KMS-11 (cell line): ENCODE data around the gene PTGDR.

Source experiments
- H2AFZ ChIP-seq: fragments of 200-600 bp; sonication (generic); 2 replicates; pipeline ENCODE4 v1.6.1; 2016; ENCODE audit warnings: antibody characterized with exemption, mixed run types, low read depth
- H3K27ac ChIP-seq: fragments of 200-600 bp; sonication (generic); 2 replicates; pipeline ENCODE4 v1.6.1; 2016; ENCODE audit warnings: mild to moderate bottlenecking, mixed run types
- H3K27me3 ChIP-seq: fragments of 200-600 bp; sonication (generic); 2 replicates; pipeline ENCODE4 v1.6.1; 2017; ENCODE audit warnings: mild to moderate bottlenecking, low read depth, mixed run types, moderate library complexity; ENCODE audit not compliant: insufficient read depth
- H3K36me3 ChIP-seq: fragments of 200-600 bp; sonication (generic); 2 replicates; pipeline ENCODE4 v1.6.1; 2017; ENCODE audit warnings: mild to moderate bottlenecking, mixed run types; ENCODE audit not compliant: insufficient read depth
- H3K4me1 ChIP-seq: fragments of 200-600 bp; sonication (generic); 2 replicates; pipeline ENCODE4 v1.6.1; 2016; ENCODE audit warnings: mild to moderate bottlenecking, low read depth, mixed run types; ENCODE audit not compliant: poor library complexity, severe bottlenecking
- H3K4me2 ChIP-seq: fragments of 200-600 bp; sonication (generic); 2 replicates; pipeline ENCODE4 v1.7.0; 2016; ENCODE audit warnings: mild to moderate bottlenecking, mixed run types
- H3K4me3 ChIP-seq: fragments of 200-600 bp; sonication (generic); IDR thresholded peaks from 2 replicates; pipeline ENCODE4 v1.6.1; 2017; ENCODE audit warnings: low read depth, low read length, mixed read lengths; ENCODE audit not compliant: insufficient read depth
- H3K79me2 ChIP-seq: fragments of 200-600 bp; sonication (generic); 2 replicates; pipeline ENCODE4 v1.6.1; 2016; ENCODE audit warnings: low read depth, mixed run types; ENCODE audit not compliant: insufficient read depth
- H3K9ac ChIP-seq: fragments of 200-600 bp; sonication (generic); 2 replicates; pipeline ENCODE4 v1.6.1; 2016; ENCODE audit warnings: mild to moderate bottlenecking, mixed run types
- H4K20me1 ChIP-seq: fragments of 200-600 bp; sonication (generic); 2 replicates; pipeline ENCODE4 v1.6.1; 2016; ENCODE audit warnings: mild to moderate bottlenecking, mixed run types; ENCODE audit not compliant: insufficient read depth
- CTCF ChIP-seq: fragments of 200-600 bp; sonication (generic); conservative IDR thresholded peaks from 2 replicates; pipeline ENCODE4 v1.6.1; 2017; ENCODE audit warnings: low read depth, mild to moderate bottlenecking, antibody characterized with exemption, low read length, moderate library complexity, mixed read lengths

PTGDR gene

GRCh38 chr14:52314595-52315354 lies 47.3 kb downstream of the PTGDR start:
- TF ChIP-seq CTCF: no peak
- H3K27me3 ChIP-seq: no peaks in the 10 kb centered on the region
- no peak overlapping the region for H2AFZ ChIP-seq
- H3K27ac ChIP-seq: no peak overlapping the region
- peaks cover 18% of the 10 kb centered on the region for H3K4me1 ChIP-seq
- H3K4me3 ChIP-seq: no peak overlapping the region
- no peak overlapping the region for H3K4me2 ChIP-seq
- H4K20me1 ChIP-seq: no peaks in the 10 kb centered on the region
- H3K36me3 ChIP-seq: no peaks in the 10 kb centered on the region
- no peak overlapping the region for H3K9ac ChIP-seq
- H3K79me2 ChIP-seq: no peaks in the 10 kb centered on the region

GRCh38 chr14:52315355-52315718 lies 47.8 kb downstream of the PTGDR start:
- Histone ChIP-seq H3K27me3 (no peaks in the 10 kb centered on the region), H3K4me1 (peaks cover 18% of the 10 kb centered on the region), H3K9ac (no peak overlapping the region), H3K27ac (no peak overlapping the region), H3K79me2 (no peaks in the 10 kb centered on the region), H4K20me1 (no peaks in the 10 kb centered on the region), H3K4me2 (no peak overlapping the region), H3K36me3 (no peaks in the 10 kb centered on the region), H2AFZ (no peak overlapping the region), H3K4me3 (no peak overlapping the region)
- no peak for TF ChIP-seq CTCF

- Histone ChIP-seq H3K4me3 (no peak overlapping the region), H3K9ac (no peak overlapping the region), H4K20me1 (no peaks in the 10 kb centered on the region), H3K4me1 (no peaks in the 10 kb centered on the region), H3K4me2 (no peak overlapping the region), H3K27me3 (no peaks in the 10 kb centered on the region), H3K36me3 (no peaks in the 10 kb centered on the region), H3K27ac (no peak overlapping the region), H3K79me2 (no peaks in the 10 kb centered on the region), H2AFZ (no peak overlapping the region)
- TF ChIP-seq CTCF: no peak
These were observed 50.6 kb downstream of the PTGDR start for GRCh38 chr14:52318062-52318461.

GRCh38 chr14:52318826-52319645 lies 51.5 kb downstream of the PTGDR start:
- Histone ChIP-seq H3K36me3 (no peaks in the 10 kb centered on the region), H3K4me1 (no peaks in the 10 kb centered on the region), H2AFZ (no peak overlapping the region), H3K9ac (no peak overlapping the region), H3K27ac (no peak overlapping the region), H3K4me2 (no peak overlapping the region), H3K27me3 (no peaks in the 10 kb centered on the region), H3K79me2 (no peaks in the 10 kb centered on the region), H4K20me1 (no peaks in the 10 kb centered on the region), H3K4me3 (no peak overlapping the region)
- no peak for TF ChIP-seq CTCF
